Naive thymus-derived CD4-positive, alpha-beta T cell (primary cell): Measurements from ENCODE around the gene ATP8A2. TPM values are rescaled to one million over a fixed set of nuclear protein-coding genes. Genes with fewer than 3 reads are reported as not detected.
A peak's percentile ranks its signal among the peaks of the same experiment; 100 is the strongest.

Experiments
- ATAC-seq: fragments of 150-1000 bp; cut with Tn5 transposase; 2 replicates; pipeline ENCODE4 v1.10.0; 2021; ENCODE audit warnings: mild to moderate bottlenecking, moderate library complexity
- CTCF ChIA-PET: fragments of 350-600 bp; sonication (Branson Sonifier 250); formaldehyde crosslinking; loops from one replicate; lab custom pipeline; 2021; ENCODE audit warnings: antibody characterized with exemption; lab: Charles Lee
- POLR2A ChIA-PET: fragments of 350-600 bp; sonication (Branson Sonifier 250); formaldehyde crosslinking; loops from one replicate; lab custom pipeline; 2021; ENCODE audit warnings: antibody characterized with exemption, inconsistent platforms; lab: Charles Lee
- DNase-seq, 9 donors: peaks; one replicate each; pipeline versions ENCODE4 v3.0.0 to v3.0.0-alpha.2; 2020 to 2022; ENCODE audit warnings: mixed read lengths in 1 of 9
- H3K27ac ChIP-seq: one replicate; pipeline ENCODE4 v1.7.0; 2013; ENCODE audit warnings: mild to moderate bottlenecking, low read depth, low read length, moderate library complexity
- H3K27me3 ChIP-seq, 2 donors: one replicate each; pipeline ENCODE4 v1.7.0; 2013; ENCODE audit warnings: low read length in 2 of 2, mild to moderate bottlenecking in 2 of 2, moderate library complexity in 2 of 2; ENCODE audit not compliant: control insufficient read depth in 2 of 2, insufficient read depth in 2 of 2
- H3K36me3 ChIP-seq, 3 experiments: 1 replicate in 2 of 3; 2 replicates in 1 of 3; pipeline ENCODE4 v1.7.0; 2013; ENCODE audit warnings: low read length in 3 of 3, mild to moderate bottlenecking in 3 of 3, moderate library complexity in 1 of 3; ENCODE audit not compliant: insufficient read depth in 3 of 3, control insufficient read depth in 2 of 3
- H3K4me1 ChIP-seq, 2 donors: one replicate each; pipeline ENCODE4 v1.7.0; 2013; ENCODE audit warnings: low read length in 2 of 2, mild to moderate bottlenecking in 2 of 2, moderate library complexity in 1 of 2; ENCODE audit not compliant: control insufficient read depth in 2 of 2, insufficient read depth in 2 of 2
- H3K4me3 ChIP-seq: 2 replicates; pipeline ENCODE4 v1.7.0; 2013; ENCODE audit warnings: mild to moderate bottlenecking, low read length
- H3K9me3 ChIP-seq, 3 experiments: 1 replicate in 2 of 3; 2 replicates in 1 of 3; pipeline ENCODE4 v1.7.0; 2013; ENCODE audit warnings: low read length in 3 of 3; ENCODE audit not compliant: control insufficient read depth in 2 of 3
- H3K27ac Mint-ChIP-seq, 9 donors: one replicate each; pipeline ENCODE4 v1.8.0; 2020 to 2022; ENCODE audit warnings: mixed read lengths in 9 of 9, mild to moderate bottlenecking in 8 of 9, moderate library complexity in 5 of 9, inconsistent platforms in 2 of 9
- H3K27me3 Mint-ChIP-seq, 5 donors: one replicate each; pipeline ENCODE4 v1.8.0; 2021 to 2022; ENCODE audit warnings: mixed read lengths in 5 of 5, mild to moderate bottlenecking in 1 of 5
- H3K36me3 Mint-ChIP-seq, 5 donors: one replicate each; pipeline ENCODE4 v1.8.0; 2020 to 2022; ENCODE audit warnings: mixed read lengths in 5 of 5, mild to moderate bottlenecking in 3 of 5, inconsistent platforms in 1 of 5
- H3K4me1 Mint-ChIP-seq, 7 donors: one replicate each; pipeline ENCODE4 v1.8.0; 2020 to 2022; ENCODE audit warnings: mixed read lengths in 7 of 7, mild to moderate bottlenecking in 3 of 7, inconsistent platforms in 1 of 7
- H3K4me3 Mint-ChIP-seq, 10 donors: one replicate each; pipeline ENCODE4 v1.8.0; 2020 to 2022; ENCODE audit warnings: mild to moderate bottlenecking in 10 of 10, mixed read lengths in 10 of 10, moderate library complexity in 6 of 10, inconsistent platforms in 2 of 10
- H3K9me3 Mint-ChIP-seq, 11 donors: one replicate each; pipeline ENCODE4 v1.8.0; 2020 to 2022; ENCODE audit warnings: mixed read lengths in 11 of 11, mild to moderate bottlenecking in 4 of 11, inconsistent platforms in 1 of 11, moderate library complexity in 1 of 11
- intact Hi-C, 2 donors: fragments of 100-400 bp; cut with micrococcal nuclease; formaldehyde crosslinking; loops; one replicate each; pipeline ENCODE4 v1.15.1; 2023
- polyA plus RNA-seq, 2 donors: library from polyadenylated mRNA; unstranded; fragments of 300-500 nt; fragmentation: Illumina TruSeq; gene quantifications; one replicate each; pipeline ENCODE4 v1.2.3, GENCODE V29; 2021
- total RNA-seq, 6 experiments: library from RNA in 5 of 6; stranded (reverse) in 5 of 6; gene quantifications; 1 replicate in 5 of 6; 2 replicates in 1 of 6; pipeline ENCODE4 v1.2.3 and lab custom pipeline; 2021 to 2026

ATP8A2 gene
- total and polyA plus RNA-seq, 7 experiments from 2014 or later, result 0.56 to 2.4 (median 1.2) TPM

GRCh38 chr13:25741796-25742195, 370.0 kb downstream of the ATP8A2 start:
- Mint-ChIP-seq H3K27ac (no peak overlapping the region), H3K4me1 (peaks cover 10 to 21% (median 17%) of the 10 kb centered on the region in 7 donors), H3K9me3 (peaks cover 0 to 4% (median 0%) of the 10 kb centered on the region in 11 donors), H3K27me3 (peaks cover 0 to 13% (median 3%) of the 10 kb centered on the region in 5 donors), H3K36me3 (peaks cover 0 to 2% (median 0%) of the 10 kb centered on the region in 5 donors), H3K4me3 (no peak overlapping the region)
- ATAC-seq, result no peak
- H3K27me3 ChIP-seq, result no peaks in the 10 kb centered on the region
- no peaks in the 10 kb centered on the region for H3K9me3 ChIP-seq
- H3K36me3 ChIP-seq, result no peaks in the 10 kb centered on the region
- peaks cover 0 to 7% of the 10 kb centered on the region in 2 donors for H3K4me1 ChIP-seq
- H3K27ac ChIP-seq, result no peak overlapping the region
- intact Hi-C loops, result no loop called here
- DNase-seq, result no peak
- POLR2A ChIA-PET, result no interaction called here
- CTCF ChIA-PET, result no interaction called here
- no peak overlapping the region for H3K4me3 ChIP-seq

- no peak for ATAC-seq
- no peak for DNase-seq
- Histone ChIP-seq H3K27ac (no peak overlapping the region), H3K27me3 (no peaks in the 10 kb centered on the region), H3K4me3 (no peak overlapping the region), H3K4me1 (peaks cover 0 to 7% of the 10 kb centered on the region in 2 donors), H3K36me3 (no peaks in the 10 kb centered on the region), H3K9me3 (no peaks in the 10 kb centered on the region)
- Mint-ChIP-seq H3K9me3 (peaks cover 0 to 4% (median 0%) of the 10 kb centered on the region in 11 donors), H3K27ac (no peak overlapping the region), H3K4me3 (no peak overlapping the region), H3K36me3 (peaks cover 0 to 2% (median 0%) of the 10 kb centered on the region in 5 donors), H3K4me1 (peaks cover 8 to 18% (median 14%) of the 10 kb centered on the region in 7 donors), H3K27me3 (peaks cover 0 to 13% (median 5%) of the 10 kb centered on the region in 5 donors)
- ChIA-PET CTCF (no interaction called here), POLR2A (no interaction called here)
- intact Hi-C loops, result no loop called here
These were observed 370.4 kb downstream of the ATP8A2 start for GRCh38 chr13:25742220-25742619.

- POLR2A ChIA-PET, result no interaction called here
- Mint-ChIP-seq H3K27me3 (peaks cover 0 to 13% (median 5%) of the 10 kb centered on the region in 5 donors), H3K36me3 (peaks cover 0 to 2% (median 0%) of the 10 kb centered on the region in 5 donors), H3K9me3 (peaks cover 0 to 4% (median 0%) of the 10 kb centered on the region in 11 donors), H3K4me3 (no peak overlapping the region), H3K4me1 (peaks cover 2 to 10% (median 7%) of the 10 kb centered on the region in 7 donors), H3K27ac (no peak overlapping the region)
- H3K36me3 ChIP-seq, result no peaks in the 10 kb centered on the region
- no peaks in the 10 kb centered on the region for H3K9me3 ChIP-seq
- intact Hi-C loops, result no loop called here
- H3K4me3 ChIP-seq, result no peak overlapping the region
- no peak for ATAC-seq
- no peaks in the 10 kb centered on the region for H3K27me3 ChIP-seq
- CTCF ChIA-PET, result no interaction called here
- peaks cover 0 to 1% of the 10 kb centered on the region in 2 donors for H3K4me1 ChIP-seq
- H3K27ac ChIP-seq, result no peak overlapping the region
- DNase-seq, result no peak
These were observed 371.6 kb downstream of the ATP8A2 start for GRCh38 chr13:25743421-25743820.

GRCh38 chr13:25744178-25744577, 372.4 kb downstream of the ATP8A2 start:
- POLR2A ChIA-PET, result no interaction called here
- peaks cover 0 to 3% (median 0%) of the 10 kb centered on the region in 7 donors for H3K4me1 Mint-ChIP-seq

GRCh38 chr13:25746131-25746530, 374.4 kb downstream of the ATP8A2 start:
- Mint-ChIP-seq H3K9me3 (no peaks in the 10 kb centered on the region), H3K4me1 (peaks cover 0 to 2% (median 0%) of the 10 kb centered on the region in 7 donors), H3K27ac (no peak overlapping the region), H3K27me3 (peaks cover 0 to 10% (median 5%) of the 10 kb centered on the region in 5 donors), H3K4me3 (no peak overlapping the region), H3K36me3 (no peaks in the 10 kb centered on the region)
- POLR2A ChIA-PET, result no interaction called here
- Histone ChIP-seq H3K27me3 (no peaks in the 10 kb centered on the region), H3K4me3 (no peak overlapping the region), H3K9me3 (no peaks in the 10 kb centered on the region), H3K4me1 (no peaks in the 10 kb centered on the region), H3K27ac (no peak overlapping the region), H3K36me3 (no peaks in the 10 kb centered on the region)
- DNase-seq (no peak), ATAC-seq (no peak)
- intact Hi-C loops, result no loop called here
- CTCF ChIA-PET, result interaction anchor here (0.6 kb wide), 1 partner anchor 65 kb away, joined by 3 read pairs; no protein-coding TSS in a partner anchor

More at GRCh38 chr13:25744178-25744577, 372.4 kb downstream of the ATP8A2 start:
- DNase-seq (no peak), ATAC-seq (no peak)
- Histone ChIP-seq H3K4me3 (no peak overlapping the region), H3K9me3 (no peaks in the 10 kb centered on the region), H3K4me1 (no peaks in the 10 kb centered on the region), H3K36me3 (no peaks in the 10 kb centered on the region), H3K27ac (no peak overlapping the region), H3K27me3 (no peaks in the 10 kb centered on the region)
- H3K9me3 Mint-ChIP-seq, result peaks cover 0 to 4% (median 0%) of the 10 kb centered on the region in 11 donors
- peaks cover 0 to 13% (median 5%) of the 10 kb centered on the region in 5 donors for H3K27me3 Mint-ChIP-seq
- CTCF ChIA-PET, result no interaction called here
- peaks cover 0 to 2% (median 0%) of the 10 kb centered on the region in 5 donors for H3K36me3 Mint-ChIP-seq
- intact Hi-C loops, result no loop called here
- no peak overlapping the region for H3K4me3 Mint-ChIP-seq
- no peak overlapping the region for H3K27ac Mint-ChIP-seq

- intact Hi-C loops, result no loop called here
- ChIA-PET POLR2A (interaction anchor here (0.8 kb wide), 1 partner anchor 14 kb away, joined by 3 read pairs; no protein-coding TSS in a partner anchor), CTCF (no interaction called here)
- Histone ChIP-seq H3K27ac (no peak overlapping the region), H3K36me3 (no peaks in the 10 kb centered on the region), H3K4me1 (no peaks in the 10 kb centered on the region), H3K4me3 (no peak overlapping the region), H3K27me3 (no peaks in the 10 kb centered on the region), H3K9me3 (no peaks in the 10 kb centered on the region)
- Mint-ChIP-seq H3K27ac (peak overlapping the region in 1 of 9 donors; percentile 35), H3K4me1 (peaks cover 0 to 28% (median 0%) of the 10 kb centered on the region in 7 donors), H3K36me3 (peaks cover 0 to 2% (median 0%) of the 10 kb centered on the region in 5 donors), H3K27me3 (peaks cover 0 to 5% (median 4%) of the 10 kb centered on the region in 5 donors), H3K4me3 (peak overlapping the region in 1 of 10 donors; percentile 40), H3K9me3 (no peaks in the 10 kb centered on the region)
- DNase-seq, result peak in 1 of 9 donors; percentile 28
- ATAC-seq, result peak; percentile 53
These were observed 381.3 kb downstream of the ATP8A2 start for GRCh38 chr13:25752957-25753551.
